GM21390 (cell line): Measurements from ENCODE around the gene OR6B3.
"Not testable (repeated sequence)": the region's sequence is repeated elsewhere in the genome, so short reads cannot be mapped to it uniquely, and the experiment has no call there.

Experiments used
- ATAC-seq: cut with Tn5 transposase; IDR thresholded peaks from one replicate; pipeline ENCODE4 v1.9.1; 2021; ENCODE audit not compliant: unreplicated experiment

The OR6B3 gene

GRCh38 chr2:240044096-240044495 lies 9.2 kb downstream of the OR6B3 start:
- ATAC-seq = not testable (repeated sequence)

GRCh38 chr2:240043279-240043989 lies 9.9 kb downstream of the OR6B3 start:
- ATAC-seq = no peak

- no peak for ATAC-seq
Measured at GRCh38 chr2:240042740-240043139, 10.6 kb downstream of the OR6B3 start.

DNA sequence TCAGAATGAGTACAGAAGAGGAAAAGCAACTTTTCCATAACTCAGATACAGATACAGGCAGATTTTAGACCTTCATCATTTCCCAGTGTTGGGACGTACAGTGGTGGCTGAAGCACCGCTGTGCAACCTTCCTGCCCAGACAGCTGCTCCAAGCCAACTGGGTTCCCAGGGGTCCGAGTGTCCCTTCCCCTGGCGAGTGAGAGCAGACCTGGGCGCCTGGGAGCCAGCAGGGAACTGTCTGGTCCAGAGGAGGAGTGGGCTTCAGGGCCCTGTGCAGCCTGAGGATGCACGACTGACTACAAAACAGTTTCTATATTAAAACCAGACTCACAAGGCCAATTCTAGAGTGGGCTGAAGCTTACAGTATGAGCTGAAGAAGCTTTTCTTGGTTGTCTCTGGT lies 12.0 kb downstream of the OR6B3 start:
- ATAC-seq = no peak

- ATAC-seq = no peak
Measured at GRCh38 chr2:240037358-240037757, 16.0 kb downstream of the OR6B3 start.

DNA sequence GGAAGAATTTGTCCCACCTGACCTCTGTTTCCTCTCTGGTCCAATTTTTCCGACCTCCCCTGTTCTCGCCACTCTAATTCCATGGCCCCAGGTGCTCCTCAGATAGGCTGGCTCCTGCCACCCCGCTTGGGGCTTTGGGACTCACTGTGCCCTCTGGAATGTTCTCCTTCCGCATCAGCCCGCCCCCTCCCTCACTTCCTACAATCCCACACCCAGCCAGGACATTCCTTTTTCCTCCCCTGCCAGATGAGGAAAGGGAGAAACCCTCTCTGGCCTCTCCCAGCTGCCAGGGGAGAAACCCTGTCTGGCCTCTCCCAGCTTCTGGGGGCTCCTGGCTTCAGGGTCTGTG lies 20.0 kb downstream of the OR6B3 start:
- ATAC-seq = no peak

GRCh38 chr2:240032406-240033329 lies 20.7 kb downstream of the OR6B3 start:
- ATAC-seq = no peak

DNA sequence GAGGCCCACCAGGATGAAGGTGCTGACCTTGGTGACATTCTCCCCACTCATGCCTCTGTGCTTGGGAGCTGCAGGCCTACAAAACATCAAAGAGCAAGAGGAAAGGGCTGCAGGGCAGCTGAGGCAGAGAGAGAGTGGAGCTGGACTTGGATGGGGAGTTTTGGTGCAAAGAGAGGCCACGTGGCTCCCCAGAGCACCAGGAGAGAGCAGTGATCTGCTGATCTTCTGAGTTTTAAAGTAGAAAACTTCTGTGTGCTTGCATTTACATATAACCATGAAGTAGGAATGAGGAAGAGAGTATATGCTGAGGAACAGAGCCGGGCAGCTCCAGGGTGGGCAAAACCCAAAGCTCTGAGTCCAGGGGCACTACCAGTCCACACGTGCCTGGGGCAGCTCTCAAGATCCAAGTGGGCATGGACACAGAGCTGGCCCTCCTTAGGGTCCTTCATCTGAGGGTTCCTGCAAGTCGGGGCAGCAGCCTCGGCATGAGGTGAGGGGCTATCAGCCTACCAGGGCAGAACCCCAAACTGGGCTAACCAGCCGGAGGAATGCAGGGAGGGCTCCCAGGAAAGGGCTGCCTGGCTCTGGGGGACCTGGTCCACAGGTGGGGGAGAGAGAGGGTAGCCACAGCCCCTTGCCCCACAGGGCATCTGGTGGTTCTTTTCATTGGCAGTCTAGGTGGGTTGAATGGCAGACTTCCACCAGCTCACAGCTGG lies 22.8 kb downstream of the OR6B3 start, which contains the start of gene OR6B2:
Gene OR6B2 (minus strand): TSS at position 51 of the 716 bp plus-strand sequence. CDS start 0 bp downstream, at position 51.
- no peak for ATAC-seq

- peak; percentile 21 for ATAC-seq
Measured at GRCh38 chr2:240024766-240025165, 28.6 kb downstream of the OR6B3 start.

GRCh38 chr2:240023792-240024191 lies 29.5 kb downstream of the OR6B3 start:
- no peak for ATAC-seq

- ATAC-seq = no peak
Measured at GRCh38 chr2:240021488-240022104, 31.7 kb downstream of the OR6B3 start.

GRCh38 chr2:240018071-240018750 lies 35.1 kb downstream of the OR6B3 start:
- no peak for ATAC-seq

DNA sequence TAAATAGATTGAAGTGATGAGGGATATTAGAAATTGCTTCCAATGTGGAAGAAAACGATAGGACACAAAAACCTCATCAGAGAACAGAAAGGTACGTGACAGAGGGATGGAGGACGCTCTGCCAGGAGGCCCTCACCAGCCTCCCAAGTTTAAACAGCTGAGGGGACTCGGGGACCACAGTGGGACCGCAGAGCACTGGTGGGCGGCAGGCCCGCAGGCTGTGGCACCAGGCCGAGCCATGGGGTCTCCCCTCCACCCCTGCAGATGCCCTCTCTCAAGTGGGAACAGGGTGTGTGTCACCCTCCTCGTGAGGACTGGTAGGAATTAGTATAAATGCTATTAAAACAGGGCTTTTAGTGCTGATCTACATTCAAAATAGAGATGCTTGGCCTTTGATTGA lies 39.0 kb downstream of the OR6B3 start:
- no peak for ATAC-seq

DNA sequence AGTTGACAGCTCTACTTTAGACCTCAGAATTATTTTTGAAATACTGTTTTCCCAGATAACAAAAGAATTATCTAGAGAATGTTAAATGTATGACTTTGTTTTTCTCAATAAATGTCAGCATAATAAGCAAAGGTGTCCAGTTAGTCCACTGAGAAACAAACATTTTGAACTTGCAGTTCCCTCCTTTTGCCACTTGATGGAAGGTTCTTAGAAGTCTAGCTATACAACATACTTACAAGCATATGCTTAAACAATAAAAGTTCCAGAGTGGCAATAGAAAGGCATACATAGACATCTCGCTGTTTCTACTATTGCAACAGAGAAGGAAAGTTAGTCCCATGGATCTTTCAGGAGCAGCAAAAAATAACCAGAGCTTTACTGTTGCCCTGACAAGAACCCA lies 40.0 kb downstream of the OR6B3 start:
- no peak for ATAC-seq

DNA sequence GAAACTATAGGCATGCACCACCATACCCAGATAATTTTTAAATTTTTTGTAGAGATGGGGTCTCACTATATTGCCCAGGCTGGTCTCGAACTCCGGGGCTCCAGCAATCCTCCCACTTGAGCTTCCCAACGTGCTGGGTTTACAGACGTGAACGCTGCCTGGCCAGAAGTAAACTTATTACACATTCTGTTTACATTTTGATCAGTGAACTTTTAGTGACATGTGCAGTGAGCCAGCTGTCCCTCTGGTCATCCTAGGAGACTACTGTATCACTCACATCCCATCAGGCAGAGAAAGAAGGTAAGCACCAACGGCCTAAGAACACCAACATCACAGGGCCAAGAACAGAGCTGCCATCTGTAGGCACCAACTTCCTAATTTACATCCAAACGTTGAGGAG lies 50.3 kb downstream of the OR6B3 start:
- no peak for ATAC-seq

DNA sequence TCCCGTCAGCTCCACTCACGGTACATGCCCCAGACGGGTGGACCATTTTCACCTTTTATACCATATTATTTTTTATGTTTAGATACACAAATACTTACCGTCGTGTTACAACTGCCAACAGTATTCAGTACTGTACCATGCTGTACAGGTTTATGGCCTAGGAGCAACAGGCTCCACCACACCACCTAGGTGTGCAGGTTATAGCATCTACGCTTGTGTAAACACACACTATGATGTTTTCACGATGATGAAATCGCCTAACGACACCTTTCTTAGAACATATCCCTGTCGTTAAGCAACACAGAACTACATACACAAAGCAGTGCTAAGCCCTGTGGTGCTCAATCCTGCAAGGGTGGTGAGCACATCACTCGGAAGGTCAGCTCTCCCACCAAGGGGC lies 52.6 kb downstream of the OR6B3 start:
- ATAC-seq = no peak

- no peak for ATAC-seq
Measured at GRCh38 chr2:239997686-239998409, 55.5 kb downstream of the OR6B3 start.
